HEK293T (cell line): Measurements from ENCODE around the gene C10orf67.

ENCODE experiments used
- BHLHE40 ChIP-seq: fragments of 450-650 bp; IDR thresholded peaks from 2 replicates; pipeline ENCODE4 v1.6.1; 2016; ENCODE audit warnings: mild to moderate bottlenecking, moderate library complexity, borderline replicate concordance
- CTBP1 ChIP-seq: fragments of 450-650 bp; IDR thresholded peaks from 2 replicates; pipeline ENCODE4 v1.6.1; 2016; ENCODE audit warnings: borderline replicate concordance
- ELF4 ChIP-seq: fragments of 450-650 bp; IDR thresholded peaks from 2 replicates; pipeline ENCODE4 v1.6.1; 2017; ENCODE audit warnings: antibody characterized with exemption
- FOXA1 ChIP-seq: fragments of 450-650 bp; IDR thresholded peaks from 2 replicates; pipeline ENCODE4 v1.6.1; 2016; ENCODE audit warnings: mild to moderate bottlenecking
- FOXK2 ChIP-seq: fragments of 450-650 bp; IDR thresholded peaks from 2 replicates; pipeline ENCODE4 v1.6.1; 2016; ENCODE audit warnings: mild to moderate bottlenecking
- FOXM1 ChIP-seq: fragments of 450-650 bp; IDR thresholded peaks from 2 replicates; pipeline ENCODE4 v1.6.1; 2017; ENCODE audit warnings: mild to moderate bottlenecking, borderline replicate concordance
- HDGF ChIP-seq: fragments of 450-650 bp; IDR thresholded peaks from 2 replicates; pipeline ENCODE4 v1.6.1; 2017; ENCODE audit warnings: antibody characterized with exemption, borderline replicate concordance
- PKNOX1 ChIP-seq: fragments of 450-650 bp; IDR thresholded peaks from 2 replicates; pipeline ENCODE4 v1.6.1; 2016
- SP1 ChIP-seq: fragments of 450-650 bp; IDR thresholded peaks from 2 replicates; pipeline ENCODE4 v1.6.1; 2017
- SUZ12 ChIP-seq: fragments of 450-650 bp; IDR thresholded peaks from 2 replicates; pipeline ENCODE4 v1.6.1; 2016; ENCODE audit warnings: mild to moderate bottlenecking
- ZNF384 ChIP-seq: fragments of 450-650 bp; IDR thresholded peaks from 2 replicates; pipeline ENCODE4 v1.6.1; 2016

- TF ChIP-seq SP1 (no peak), ELF4 (no peak), BHLHE40 (no peak), CTBP1 (no peak), PKNOX1 (no peak), SUZ12 (no peak), FOXM1 (no peak), FOXK2 (no peak), ZNF384 (no peak), FOXA1 (no peak), HDGF (no peak)
These were observed 188.0 kb downstream of the C10orf67 start for GRCh38 chr10:23156447-23157150.
